Neural progenitor cell (in vitro differentiated cells): ENCODE data around the gene ITGAX. TPM values are rescaled to one million over a fixed set of nuclear protein-coding genes. Genes with fewer than 3 reads are reported as not detected.

Experiments
- DNase-seq: peaks from one replicate; pipeline ENCODE4 v3.0.0-alpha.2; 2016; ENCODE audit warnings: low spot score
- H2AFZ ChIP-seq: fragments of 200-600 bp; sonication (generic); replicated peaks from 2 replicates; pipeline ENCODE4 v1.6.1; 2016; ENCODE audit warnings: antibody characterized with exemption
- H3F3A ChIP-seq: fragments of 200-600 bp; sonication (generic); 2 replicates; pipeline ENCODE4 v1.6.1; 2016; ENCODE audit warnings: antibody characterized with exemption, low read depth
- H3K27ac ChIP-seq: fragments of 200-600 bp; sonication (generic); 2 replicates; pipeline ENCODE4 v1.5.1; 2016; ENCODE audit warnings: mild to moderate bottlenecking
- H3K27me3 ChIP-seq: fragments of 200-600 bp; sonication (generic); 2 replicates; pipeline ENCODE4 v1.6.1; 2016; ENCODE audit warnings: mild to moderate bottlenecking, moderate library complexity
- H3K36me3 ChIP-seq: fragments of 200-600 bp; sonication (generic); 2 replicates; pipeline ENCODE4 v1.5.1; 2016
- H3K4me1 ChIP-seq: fragments of 200-600 bp; sonication (generic); 2 replicates; pipeline ENCODE4 v1.6.1; 2016; ENCODE audit warnings: mixed run types
- H3K4me2 ChIP-seq: fragments of 200-600 bp; sonication (generic); 2 replicates; pipeline ENCODE4 v1.6.1; 2016
- H3K4me3 ChIP-seq: fragments of 200-600 bp; sonication (generic); 2 replicates; pipeline ENCODE4 v1.5.1; 2016
- H3K79me2 ChIP-seq: fragments of 200-600 bp; sonication (generic); 2 replicates; pipeline ENCODE4 v1.6.1; 2016; ENCODE audit warnings: low read depth
- H3K9ac ChIP-seq: fragments of 200-600 bp; sonication (generic); 2 replicates; pipeline ENCODE4 v1.6.1; 2016
- H3K9me3 ChIP-seq: fragments of 200-600 bp; sonication (generic); 2 replicates; pipeline ENCODE4 v1.5.1; 2016; ENCODE audit warnings: low read depth
- H4K20me1 ChIP-seq: fragments of 200-600 bp; sonication (generic); 2 replicates; pipeline ENCODE4 v1.6.1; 2016; ENCODE audit warnings: low read depth
- H3K27ac Mint-ChIP-seq: 3 replicates; pipeline ENCODE4 v1.8.0; 2021; ENCODE audit warnings: mixed read lengths
- H3K27me3 Mint-ChIP-seq: 2 replicates; pipeline ENCODE4 v1.8.0; 2022; ENCODE audit warnings: low read depth, mild to moderate bottlenecking, inconsistent platforms, moderate library complexity, mixed read lengths; ENCODE audit not compliant: insufficient read depth
- H3K36me3 Mint-ChIP-seq: 3 replicates; pipeline ENCODE4 v1.8.0; 2021; ENCODE audit warnings: mixed read lengths
- H3K4me1 Mint-ChIP-seq: 3 replicates; pipeline ENCODE4 v1.8.0; 2021; ENCODE audit warnings: mixed read lengths
- H3K4me3 Mint-ChIP-seq: 3 replicates; pipeline ENCODE4 v1.8.0; 2021; ENCODE audit warnings: mild to moderate bottlenecking, moderate library complexity, mixed read lengths
- H3K9me3 Mint-ChIP-seq: 3 replicates; pipeline ENCODE4 v1.8.0; 2020; ENCODE audit warnings: mixed read lengths
- CTCF ChIP-seq: fragments of 200-600 bp; sonication (generic); IDR thresholded peaks from 2 replicates; pipeline ENCODE4 v1.5.1; 2017; ENCODE audit warnings: antibody characterized with exemption, mild to moderate bottlenecking
- EZH2 ChIP-seq: fragments of 200-600 bp; sonication (generic); IDR thresholded peaks from 2 replicates; pipeline ENCODE4 v1.6.1; 2017; ENCODE audit warnings: antibody characterized with exemption, mild to moderate bottlenecking, moderate library complexity
- EZH2phosphoT487 ChIP-seq: fragments of 200-600 bp; sonication (generic); IDR thresholded peaks from 2 replicates; pipeline ENCODE4 v1.6.1; 2017; ENCODE audit warnings: antibody characterized with exemption
- total RNA-seq: library from RNA; depleted of rRNA; stranded (reverse); fragments of >200 nt; gene quantifications from 2 replicates; pipeline ENCODE4 v1.2.3, GENCODE V29; 2015; ENCODE audit warnings: low replicate concordance

ITGAX gene
- total RNA-seq, 1 donor from 2014 or later, result not detected

GRCh38 chr16:31395647-31396046 is 40.7 kb downstream of the ITGAX start:
- no peaks in the 10 kb centered on the region for H3K4me1 ChIP-seq
- Mint-ChIP-seq H3K27me3 (peaks cover 5% of the 10 kb centered on the region), H3K4me1 (no peaks in the 10 kb centered on the region), H3K36me3 (no peaks in the 10 kb centered on the region), H3K27ac (no peak overlapping the region), H3K4me3 (no peak overlapping the region), H3K9me3 (peaks cover 9% of the 10 kb centered on the region)
- no peaks in the 10 kb centered on the region for H3F3A ChIP-seq
- DNase-seq, result no peak
- H4K20me1 ChIP-seq, result no peaks in the 10 kb centered on the region
- H3K79me2 ChIP-seq, result no peaks in the 10 kb centered on the region
- H3K4me3 ChIP-seq, result no peak overlapping the region
- no peak overlapping the region for H3K4me2 ChIP-seq
- no peaks in the 10 kb centered on the region for H3K36me3 ChIP-seq
- H2AFZ ChIP-seq, result no peak overlapping the region
- H3K27me3 ChIP-seq, result no peaks in the 10 kb centered on the region
- no peaks in the 10 kb centered on the region for H3K9me3 ChIP-seq
- H3K9ac ChIP-seq, result no peak overlapping the region
- no peak overlapping the region for H3K27ac ChIP-seq
- TF ChIP-seq EZH2phosphoT487 (no peak), EZH2 (no peak), CTCF (no peak)

GRCh38 chr16:31397096-31397660 is 42.2 kb downstream of the ITGAX start:
- no peaks in the 10 kb centered on the region for H3K4me1 ChIP-seq
- H3K27me3 ChIP-seq, result no peaks in the 10 kb centered on the region
- H2AFZ ChIP-seq, result no peak overlapping the region
- no peak overlapping the region for H3K27ac Mint-ChIP-seq
- no peak for TF ChIP-seq EZH2phosphoT487
- TF ChIP-seq EZH2, result no peak
- TF ChIP-seq CTCF, result no peak
- H4K20me1 ChIP-seq, result no peaks in the 10 kb centered on the region
- no peaks in the 10 kb centered on the region for H3K79me2 ChIP-seq
- H3F3A ChIP-seq, result no peaks in the 10 kb centered on the region
- no peaks in the 10 kb centered on the region for H3K4me1 Mint-ChIP-seq
- no peak for DNase-seq
- H3K27me3 Mint-ChIP-seq, result peaks cover 5% of the 10 kb centered on the region
- no peak overlapping the region for H3K4me3 ChIP-seq
- H3K9ac ChIP-seq, result no peak overlapping the region
- H3K36me3 Mint-ChIP-seq, result no peaks in the 10 kb centered on the region
- H3K4me3 Mint-ChIP-seq, result no peak overlapping the region
- H3K27ac ChIP-seq, result no peak overlapping the region
- H3K4me2 ChIP-seq, result no peak overlapping the region
- no peaks in the 10 kb centered on the region for H3K9me3 ChIP-seq
- H3K9me3 Mint-ChIP-seq, result peaks cover 9% of the 10 kb centered on the region
- H3K36me3 ChIP-seq, result no peaks in the 10 kb centered on the region

GRCh38 chr16:31397701-31398100 is 42.7 kb downstream of the ITGAX start:
- DNase-seq, result no peak
- H3K36me3 Mint-ChIP-seq, result no peaks in the 10 kb centered on the region
- H3K9ac ChIP-seq, result no peak overlapping the region

More at GRCh38 chr16:31397701-31398100, 42.7 kb downstream of the ITGAX start:
- no peak overlapping the region for H3K27ac Mint-ChIP-seq
- H3K9me3 Mint-ChIP-seq, result peaks cover 9% of the 10 kb centered on the region
- Histone ChIP-seq H3K9me3 (no peaks in the 10 kb centered on the region), H3K4me3 (no peak overlapping the region), H4K20me1 (no peaks in the 10 kb centered on the region), H3K4me1 (no peaks in the 10 kb centered on the region), H3K36me3 (no peaks in the 10 kb centered on the region), H3K27ac (no peak overlapping the region), H2AFZ (no peak overlapping the region), H3K79me2 (no peaks in the 10 kb centered on the region), H3F3A (no peaks in the 10 kb centered on the region), H3K27me3 (no peaks in the 10 kb centered on the region), H3K4me2 (no peak overlapping the region)
- peaks cover 6% of the 10 kb centered on the region for H3K27me3 Mint-ChIP-seq
- TF ChIP-seq CTCF (no peak), EZH2 (no peak), EZH2phosphoT487 (no peak)
- no peak overlapping the region for H3K4me3 Mint-ChIP-seq
- no peaks in the 10 kb centered on the region for H3K4me1 Mint-ChIP-seq
